Activated CD4-positive, alpha-beta T cell treated with anti-CD3 and anti-CD28 coated beads for 1 hour (primary cell): ENCODE measurements around the gene TMEM272.
"Not testable (repeated sequence)": the region's sequence is repeated elsewhere in the genome, so short reads cannot be mapped to it uniquely, and the experiment has no call there.

ENCODE experiments used
- DNase-seq: peaks from one replicate; pipeline ENCODE4 v3.0.0-alpha.2; 2020

The TMEM272 gene

DNA sequence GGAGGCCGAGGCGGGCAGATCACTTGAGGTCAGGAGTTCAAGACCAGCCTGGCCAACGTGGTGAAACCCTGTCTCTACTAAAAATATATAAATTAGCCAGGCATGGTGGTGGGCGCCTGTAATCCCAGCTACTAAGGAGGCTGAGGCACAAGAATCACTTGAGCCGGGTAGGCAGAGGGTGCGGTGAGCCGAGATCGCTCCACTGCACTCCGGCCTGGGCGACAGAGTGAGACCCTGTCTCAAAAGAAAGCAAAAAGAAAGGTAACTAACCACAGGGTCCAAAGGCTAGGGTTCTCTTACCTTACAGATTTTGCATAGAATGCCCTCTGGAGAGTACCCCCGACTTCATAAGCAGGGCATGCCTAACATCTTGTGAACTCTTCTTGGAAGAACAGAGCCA is 20.3 kb downstream of the TMEM272 start:
- DNase-seq: not testable (repeated sequence)

- DNase-seq: no peak
Observed at GRCh38 chr13:51823863-51824262, 21.1 kb downstream of the TMEM272 start.

- no peak for DNase-seq
Observed at GRCh38 chr13:51823359-51823758, 21.6 kb downstream of the TMEM272 start.

DNA sequence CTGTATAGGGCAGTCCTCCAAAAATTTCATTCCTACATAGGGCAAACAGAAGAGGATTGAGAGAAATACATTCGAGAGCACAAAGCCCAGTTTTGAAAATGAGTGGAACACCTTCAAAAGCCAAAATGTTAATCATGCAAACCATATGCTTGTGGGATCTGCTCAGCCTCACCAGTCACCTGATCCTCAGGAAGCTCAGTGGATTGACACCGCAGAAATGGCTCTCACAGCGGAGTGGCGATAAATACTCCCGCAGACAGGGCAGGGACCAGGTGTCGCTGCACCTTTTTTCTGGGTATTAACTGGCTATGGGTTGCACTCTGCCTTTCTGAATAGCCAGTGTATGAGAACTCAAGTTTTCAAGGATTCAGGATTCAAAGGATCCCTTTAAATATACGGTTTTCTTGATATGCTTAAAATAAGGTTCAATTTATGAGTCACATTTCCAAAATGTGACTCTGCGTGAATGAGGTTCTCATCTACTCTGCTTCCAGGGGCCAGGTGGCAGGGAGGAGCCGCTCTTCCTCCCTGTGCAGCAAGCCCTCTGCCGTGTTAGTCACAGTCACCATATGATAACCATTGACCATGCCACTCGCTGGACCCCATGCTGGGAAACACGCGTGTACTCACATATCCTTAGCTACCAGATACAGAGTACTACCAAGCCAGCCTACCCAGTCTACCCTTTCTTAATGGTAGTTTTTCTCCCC is 22.7 kb downstream of the TMEM272 start:
- no peak for DNase-seq

- no peak for DNase-seq
Observed at GRCh38 chr13:51821606-51822005, 23.4 kb downstream of the TMEM272 start.

- DNase-seq: no peak
Observed at GRCh38 chr13:51820016-51820597, 24.9 kb downstream of the TMEM272 start.

DNA sequence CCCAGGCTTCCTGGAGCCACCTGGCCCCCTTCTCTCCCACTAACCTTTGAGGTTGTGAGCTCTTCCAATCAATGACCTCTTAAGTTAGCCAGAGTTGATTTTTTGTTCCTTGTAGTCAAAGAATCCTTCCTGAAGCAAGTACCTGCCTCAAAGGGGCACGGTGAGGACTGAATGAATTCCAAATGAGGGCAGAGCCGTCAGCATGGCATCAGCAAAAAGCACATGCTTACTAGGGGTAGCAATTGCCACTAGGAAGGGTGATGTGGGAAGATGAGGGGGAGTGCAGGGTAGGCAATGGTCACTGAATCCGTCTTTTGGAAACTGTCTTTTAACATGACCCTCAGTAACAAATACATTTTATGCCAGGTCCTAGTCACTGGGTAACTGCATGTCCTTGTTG is 25.4 kb downstream of the TMEM272 start:
- no peak for DNase-seq

- no peak for DNase-seq
Observed at GRCh38 chr13:51818781-51819511, 26.0 kb downstream of the TMEM272 start.

DNA sequence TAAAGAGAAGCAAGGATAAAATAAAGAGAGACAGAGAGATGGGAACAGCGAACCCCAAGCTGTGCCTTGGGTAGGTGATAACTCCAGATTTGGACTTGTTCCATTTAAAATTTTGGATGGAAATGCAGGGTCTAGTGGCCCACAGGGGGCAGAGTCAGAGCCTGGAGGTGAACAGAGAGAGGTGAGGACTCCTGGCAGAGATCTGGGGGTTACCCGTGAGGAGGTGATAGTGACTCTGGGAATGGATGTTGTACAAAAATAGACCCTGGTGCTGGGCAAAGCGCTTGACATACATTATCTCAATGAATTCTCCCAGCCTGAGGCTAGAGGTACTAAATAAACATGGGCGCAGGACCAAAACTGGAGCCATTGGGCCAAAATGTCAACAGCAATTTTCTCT is 26.7 kb downstream of the TMEM272 start:
- no peak for DNase-seq

GRCh38 chr13:51817717-51818116 is 27.3 kb downstream of the TMEM272 start:
- DNase-seq: no peak

GRCh38 chr13:51816604-51817249 is 28.2 kb downstream of the TMEM272 start:
- DNase-seq: no peak

GRCh38 chr13:51815848-51816247 is 29.1 kb downstream of the TMEM272 start:
- no peak for DNase-seq

GRCh38 chr13:51814825-51815650 is 29.9 kb downstream of the TMEM272 start:
- DNase-seq: peak; percentile 58

DNA sequence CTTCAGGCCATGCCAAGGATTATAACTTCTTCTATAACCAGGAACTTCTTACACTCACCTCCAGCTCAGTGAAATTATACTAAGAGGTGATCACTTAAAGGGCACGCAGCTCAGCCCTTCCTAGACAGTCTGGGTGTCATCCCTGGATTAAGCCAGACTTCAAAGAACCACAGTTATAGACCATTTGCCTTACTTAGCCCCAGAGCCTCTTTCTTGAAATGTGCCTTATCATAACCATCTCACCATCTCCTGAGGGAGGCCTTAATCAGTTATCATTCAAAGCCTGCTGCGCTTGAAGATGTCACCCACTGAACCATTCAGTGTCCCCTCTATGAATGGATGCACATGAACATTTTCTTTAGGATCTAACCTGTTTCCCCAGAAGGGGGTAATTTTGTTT is 30.9 kb downstream of the TMEM272 start:
- no peak for DNase-seq

DNA sequence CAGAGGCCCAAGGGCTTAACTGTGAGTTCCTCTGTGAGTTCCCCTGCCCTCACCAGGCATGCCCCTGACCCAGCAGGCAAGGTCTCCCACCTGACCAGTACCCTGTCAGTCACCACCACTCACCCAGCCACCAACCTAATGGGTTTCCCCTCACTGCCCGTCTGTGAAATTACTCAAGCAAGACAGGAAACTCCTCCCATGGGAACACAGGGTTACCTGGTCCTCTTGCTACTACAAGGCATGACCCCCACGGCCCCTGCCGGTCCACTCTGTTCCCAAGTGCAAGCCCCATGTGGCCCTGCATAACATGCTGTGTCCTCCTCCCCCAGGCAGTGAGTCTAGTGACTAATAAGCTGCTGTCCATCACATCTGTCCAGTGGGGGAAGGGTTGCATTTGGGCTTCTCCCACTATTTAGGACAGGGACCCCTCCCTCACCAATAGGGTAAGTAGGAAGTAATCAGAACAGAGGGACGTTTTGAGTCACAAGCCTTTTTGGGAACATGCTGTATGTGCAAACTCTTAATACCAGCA is 33.0 kb downstream of the TMEM272 start:
- no peak for DNase-seq

DNA sequence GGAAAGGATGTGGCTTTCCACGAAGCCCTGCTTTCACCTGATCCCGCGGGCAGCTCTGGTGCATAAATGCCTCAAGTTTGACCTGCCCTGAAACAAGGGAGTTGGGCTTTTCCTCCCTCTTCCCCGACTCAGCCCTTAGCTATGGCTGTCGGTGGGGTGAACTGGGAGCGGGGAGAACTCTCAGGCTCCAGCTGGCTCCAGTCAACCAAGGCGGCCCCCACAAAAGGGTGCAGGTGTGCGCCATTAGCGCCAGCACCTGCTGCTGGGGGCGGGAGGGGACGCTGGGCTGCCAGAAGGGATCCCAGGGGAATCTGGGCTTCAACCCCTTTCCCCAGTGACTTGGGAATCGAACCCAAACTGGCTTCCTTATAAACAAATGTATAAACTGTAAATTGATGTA is 33.9 kb downstream of the TMEM272 start:
- DNase-seq: no peak

DNA sequence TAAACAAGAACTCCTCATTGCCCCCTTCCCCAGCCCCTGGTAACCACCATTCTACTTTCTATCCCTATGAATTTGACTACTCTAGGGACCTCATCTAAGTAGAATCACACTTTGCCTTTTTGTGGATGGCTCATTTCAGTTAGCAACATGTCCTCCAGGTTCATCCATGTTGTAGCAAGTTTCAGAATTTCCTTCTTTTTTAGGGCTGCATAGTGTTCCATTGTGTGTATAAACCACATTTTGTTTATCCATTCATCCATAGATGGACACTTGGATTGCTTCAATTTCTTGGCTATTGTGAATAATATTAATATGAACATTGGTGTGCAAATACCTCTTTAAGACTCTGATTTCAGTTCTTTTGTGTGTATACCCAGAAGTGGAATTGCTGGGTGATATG is 36.2 kb downstream of the TMEM272 start:
- DNase-seq: no peak

DNA sequence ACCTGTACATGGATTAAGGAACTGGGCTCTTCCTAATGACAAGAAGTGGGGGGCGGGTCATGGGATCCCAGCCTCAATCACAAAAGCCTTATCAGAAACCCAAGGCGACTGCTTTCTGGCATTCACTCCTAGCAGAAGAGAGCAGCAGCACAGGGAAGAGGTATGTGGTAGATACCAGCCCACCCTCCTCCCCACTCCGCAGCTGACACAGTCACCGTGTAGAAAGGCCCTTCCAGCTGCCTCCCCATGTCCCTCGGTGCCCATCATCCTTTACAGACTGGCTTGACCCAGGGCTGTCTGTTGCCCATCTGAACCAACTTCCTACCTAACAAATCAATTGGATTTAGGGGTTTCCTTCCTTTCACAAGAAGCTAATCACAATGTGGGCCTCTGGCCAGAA is 37.9 kb downstream of the TMEM272 start:
- DNase-seq: no peak

DNA sequence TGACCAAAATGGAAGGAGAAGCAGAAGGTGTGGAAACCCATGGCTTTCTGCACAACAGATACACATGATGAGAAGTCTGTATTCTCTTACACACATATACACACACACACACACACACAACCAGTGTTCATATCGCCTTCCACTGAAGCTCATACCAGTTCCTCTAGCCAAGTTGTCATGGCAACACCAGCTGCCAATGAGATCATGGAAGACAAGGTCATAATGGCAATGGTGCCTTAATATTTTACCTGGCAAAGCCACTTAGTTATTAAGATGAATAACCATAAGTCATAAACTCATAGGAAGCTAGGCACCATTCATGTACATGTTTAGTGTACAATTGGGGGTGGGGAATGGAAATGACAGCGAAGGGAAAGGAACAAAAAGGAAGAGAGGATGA is 38.4 kb downstream of the TMEM272 start:
- DNase-seq: no peak

GRCh38 chr13:51805925-51806324 is 39.1 kb downstream of the TMEM272 start:
- no peak for DNase-seq

GRCh38 chr13:51805313-51805712 is 39.7 kb downstream of the TMEM272 start:
- no peak for DNase-seq
